Inferior parietal cortex (tissue), 1 donor: ENCODE measurements around the gene FGG.
"Not testable (repeated sequence)": the region's sequence is repeated elsewhere in the genome, so short reads cannot be mapped to it uniquely, and the experiment has no call there.

Experiments used
- DNase-seq: peaks from one replicate; pipeline ENCODE4 v3.0.0-alpha.2; 2016; ENCODE audit errors: extremely low spot score

FGG gene

GRCh38 chr4:154610582-154610981 lies 1.9 kb downstream of the FGG start:
- no peak for DNase-seq

GRCh38 chr4:154609532-154609931 lies 2.9 kb downstream of the FGG start:
- DNase-seq, result no peak

- no peak for DNase-seq
Measured at GRCh38 chr4:154608361-154609252, 3.8 kb downstream of the FGG start.

GRCh38 chr4:154606728-154607723 lies 5.4 kb downstream of the FGG start:
- no peak for DNase-seq

- no peak for DNase-seq
Measured at GRCh38 chr4:154604696-154605200, 7.7 kb downstream of the FGG start.

GRCh38 chr4:154603033-154603943 lies 9.2 kb downstream of the FGG start:
- no peak for DNase-seq

- no peak for DNase-seq
Measured at GRCh38 chr4:154602404-154603020, 9.9 kb downstream of the FGG start.

- DNase-seq, result no peak
Measured at GRCh38 chr4:154597798-154598774, 14.4 kb downstream of the FGG start.

GRCh38 chr4:154597281-154597680 lies 15.2 kb downstream of the FGG start:
- DNase-seq, result not testable (repeated sequence)

- no peak for DNase-seq
Measured at GRCh38 chr4:154595807-154596206, 16.6 kb downstream of the FGG start.

- not testable (repeated sequence) for DNase-seq
Measured at GRCh38 chr4:154594343-154594742, 18.1 kb downstream of the FGG start.

- DNase-seq, result peak; percentile 30
Measured at GRCh38 chr4:154593868-154594267, 18.6 kb downstream of the FGG start.

GRCh38 chr4:154591890-154592289 lies 20.6 kb downstream of the FGG start:
- no peak for DNase-seq

GRCh38 chr4:154590329-154591006 lies 22.0 kb downstream of the FGG start, which contains the start of gene FGA:
Gene FGA (minus strand): TSS chr4:154590742. CDS start chr4:154590687, 55 bp downstream.
- DNase-seq, result no peak

GRCh38 chr4:154589296-154590197 lies 22.9 kb downstream of the FGG start:
- DNase-seq, result no peak

- no peak for DNase-seq
Measured at GRCh38 chr4:154588198-154588597, 24.3 kb downstream of the FGG start.

GRCh38 chr4:154586296-154587033 lies 26.0 kb downstream of the FGG start:
- no peak for DNase-seq
